Fibroblast of lung (primary cell): ENCODE results near the gene ACBD3.

ENCODE experiments used
- CTCF ChIP-seq, 2 donors: IDR thresholded peaks in 1 of 2; conservative IDR thresholded peaks in 1 of 2; 1 replicate in 1 of 2; 2 replicates in 1 of 2; pipeline ENCODE4 v1.5.1; 2011 to 2012; ENCODE audit warnings: low read length in 2 of 2, control low read depth in 1 of 2, inconsistent platforms in 1 of 2, low read depth in 1 of 2, mild to moderate bottlenecking in 1 of 2
- EZH2 ChIP-seq: IDR thresholded peaks from 2 replicates; pipeline ENCODE4 v1.5.1; 2012; ENCODE audit warnings: low read length, control low read depth, mild to moderate bottlenecking; ENCODE audit errors: missing control alignments

DNA sequence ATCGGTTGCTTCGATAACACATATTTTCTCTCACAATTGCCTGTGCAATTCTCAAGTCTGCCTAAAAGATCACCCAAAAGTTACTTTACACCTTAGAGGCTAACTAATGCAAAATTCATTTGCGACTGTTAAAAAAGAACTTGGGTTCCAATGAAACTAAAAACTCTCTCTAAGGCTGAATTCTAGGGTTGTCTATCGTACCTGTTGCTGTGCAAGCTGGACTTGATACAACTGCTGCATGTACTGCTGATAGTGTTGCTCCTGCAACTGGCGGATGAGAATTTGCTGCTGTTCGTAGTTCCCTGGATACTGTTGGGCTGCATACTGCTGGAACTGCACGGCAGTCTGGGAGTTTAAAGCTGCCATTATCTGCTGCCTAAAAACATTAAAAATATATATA is 27.6 kb downstream of the ACBD3 start:
- no peak for TF ChIP-seq CTCF (conservative IDR thresholded peaks at IDR 0.05 in 1 of 2, IDR thresholded peaks at IDR 0.05 in 1 of 2; ENCODE audit: low read depth in 1 of 2, low read length in 2 of 2)
- TF ChIP-seq EZH2 = no peak
